Hematopoietic multipotent progenitor cell treated with erythropoietin and hydrocortisone succinate and interleukin-3 and kit ligand, for 4 days (in vitro differentiated cells): ENCODE data around the gene FNDC7.
"Not testable (repeated sequence)": the region's sequence is repeated elsewhere in the genome, so short reads cannot be mapped to it uniquely, and the experiment has no call there.

Experiments used
- DNase-seq: peaks from one replicate; pipeline ENCODE4 v3.0.0-alpha.2; 2015

FNDC7 gene

GRCh38 chr1:108699375-108700332 lies 13.1 kb upstream of the FNDC7 start:
- DNase-seq: no peak

GRCh38 chr1:108701176-108701849 lies 11.4 kb upstream of the FNDC7 start:
- no peak for DNase-seq

GRCh38 chr1:108702109-108702508 lies 10.6 kb upstream of the FNDC7 start:
- DNase-seq: not testable (repeated sequence)

GRCh38 chr1:108703939-108704338 lies 8.8 kb upstream of the FNDC7 start:
- DNase-seq: no peak

GRCh38 chr1:108704496-108704895 lies 8.2 kb upstream of the FNDC7 start:
- no peak for DNase-seq

GRCh38 chr1:108706643-108707042 lies 6.1 kb upstream of the FNDC7 start:
- DNase-seq: no peak

GRCh38 chr1:108708691-108709660 lies 3.7 kb upstream of the FNDC7 start:
- peak; percentile 64 for DNase-seq

- no peak for DNase-seq
Measured at GRCh38 chr1:108715932-108716331, 3.2 kb downstream of the FNDC7 start.

- no peak for DNase-seq
Measured at GRCh38 chr1:108716437-108717230, 3.9 kb downstream of the FNDC7 start.

- DNase-seq: no peak
Measured at GRCh38 chr1:108717774-108718316, 5.1 kb downstream of the FNDC7 start.

GRCh38 chr1:108718927-108719655 lies 6.4 kb downstream of the FNDC7 start:
- DNase-seq: no peak

GRCh38 chr1:108719656-108720435 lies 7.1 kb downstream of the FNDC7 start:
- DNase-seq: no peak

GRCh38 chr1:108722292-108722691 lies 9.6 kb downstream of the FNDC7 start:
- DNase-seq: no peak

- no peak for DNase-seq
Measured at GRCh38 chr1:108725906-108726305, 13.2 kb downstream of the FNDC7 start.

- no peak for DNase-seq
Measured at GRCh38 chr1:108728327-108728923, 15.7 kb downstream of the FNDC7 start.

- DNase-seq: no peak
Measured at GRCh38 chr1:108729481-108729880, 16.8 kb downstream of the FNDC7 start.

GRCh38 chr1:108732398-108732797 lies 19.7 kb downstream of the FNDC7 start:
- DNase-seq: no peak

GRCh38 chr1:108734171-108734865 lies 21.6 kb downstream of the FNDC7 start:
- no peak for DNase-seq

- DNase-seq: no peak
Measured at GRCh38 chr1:108742253-108742652, 29.5 kb downstream of the FNDC7 start.
